ENCODE data around the gene LIF. TPM values are rescaled to one million over a fixed set of nuclear protein-coding genes. Genes with fewer than 3 reads are reported as not detected.

Gene LIF
- total and polyA plus RNA-seq, 2 of the 4 experiments (the other 2 are of a cell fraction): 130 to 214 TPM

DNA sequence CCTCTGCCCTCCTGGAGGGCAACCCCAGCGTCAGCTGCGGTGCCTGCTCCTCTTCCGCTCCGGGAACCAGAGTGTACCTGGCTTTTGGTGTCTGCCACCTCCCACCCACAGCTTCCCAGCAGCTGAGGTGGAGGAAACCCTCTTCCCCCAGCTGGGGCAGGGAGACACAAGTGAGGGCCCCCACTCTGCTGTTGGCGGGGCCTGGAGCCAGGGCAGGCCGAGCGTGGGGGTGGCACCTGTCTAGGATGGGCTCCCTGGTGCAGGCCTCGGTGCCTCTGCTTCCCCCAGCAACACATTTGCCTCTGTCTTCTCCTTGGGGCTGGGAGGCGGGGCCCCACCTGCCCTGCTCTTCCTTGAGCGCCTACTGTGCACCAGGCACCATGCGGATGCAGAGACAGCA lies 13.7 kb upstream of the LIF start:
- in situ Hi-C loops (cut with MboI; ENCODE audit: low sequenced_read_pairs) (loop anchor here (5.0 kb wide), 1 partner anchor 153 kb away; no protein-coding TSS in a partner anchor), dilution Hi-C loops (cut with HindIII; ENCODE audit: low sequenced_read_pairs, unreplicated experiment) (no loop called here), intact Hi-C loops (cut with micrococcal nuclease) (no loop called here)
- DNase-seq (no peak), ATAC-seq (ENCODE audit: low read depth) (no peak)
- H2AFZ ChIP-seq (replicated peaks; ENCODE audit: low read length, poor library complexity): peak overlapping the region; percentile 34
- no peaks in the 10 kb centered on the region for H3K79me1 ChIP-seq (ENCODE audit: low read depth in 1 of 2, low read length in 2 of 2)
- no peaks in the 10 kb centered on the region; the same call in 1 of the 2 replicates for H3K9me1 ChIP-seq (ENCODE audit: insufficient read depth, low read length)
- BruUV-seq (replicated peaks): no TSS peak
- 0 out of 2 replicates have a peak overlapping the region, but pooled peaks have one; percentile 3 for H2AK5ac ChIP-seq (ENCODE audit: low read depth, low read length)
- no peaks in the 10 kb centered on the region for H3K36me3 ChIP-seq (ENCODE audit: control insufficient read depth, insufficient read depth, low read length)
- no peak overlapping the region for H3K18ac ChIP-seq (ENCODE audit: low read depth, low read length)
- peaks cover 8% of the 10 kb centered on the region for H3K4me1 ChIP-seq (ENCODE audit: control insufficient read depth, insufficient read depth, low read length)
- CTCF ChIA-PET: interaction anchor here (1.2 to 1.3 kb wide), 2 partner anchors 28 to 78 kb away, joined by 3 to 5 read pairs; no protein-coding TSS in a partner anchor
- POLR2A ChIA-PET (ENCODE audit: unreplicated experiment): no interaction called here
- no peak overlapping the region for H3K14ac ChIP-seq (replicated peaks; ENCODE audit: low read depth, low read length)
- H2BK15ac ChIP-seq (ENCODE audit: low read depth, low read length): no peak overlapping the region
- WGBS, 2 experiments (ENCODE audit: extremely low coverage in 2 of 2, insufficient read length in 1 of 2): 100% methylated on average over 1 of the region's 11 CpGs; no CpG with 5 or more reads in 1 of the 2 experiments
- TF ChIP-seq MXI1 (IDR thresholded peaks at IDR 0.05; ENCODE audit: borderline replicate concordance, low read depth, low read length): no peak
- no peak for TF ChIP-seq MAZ (IDR thresholded peaks at IDR 0.05; ENCODE audit: borderline replicate concordance, low read depth, low read length)
- TF ChIP-seq FOS (IDR thresholded peaks at IDR 0.05; ENCODE audit: low read depth, low read length): no peak
- TF ChIP-seq SMC3 (IDR thresholded peaks at IDR 0.05; ENCODE audit: low read depth, low read length): no peak
- TF ChIP-seq, protein P1, sequence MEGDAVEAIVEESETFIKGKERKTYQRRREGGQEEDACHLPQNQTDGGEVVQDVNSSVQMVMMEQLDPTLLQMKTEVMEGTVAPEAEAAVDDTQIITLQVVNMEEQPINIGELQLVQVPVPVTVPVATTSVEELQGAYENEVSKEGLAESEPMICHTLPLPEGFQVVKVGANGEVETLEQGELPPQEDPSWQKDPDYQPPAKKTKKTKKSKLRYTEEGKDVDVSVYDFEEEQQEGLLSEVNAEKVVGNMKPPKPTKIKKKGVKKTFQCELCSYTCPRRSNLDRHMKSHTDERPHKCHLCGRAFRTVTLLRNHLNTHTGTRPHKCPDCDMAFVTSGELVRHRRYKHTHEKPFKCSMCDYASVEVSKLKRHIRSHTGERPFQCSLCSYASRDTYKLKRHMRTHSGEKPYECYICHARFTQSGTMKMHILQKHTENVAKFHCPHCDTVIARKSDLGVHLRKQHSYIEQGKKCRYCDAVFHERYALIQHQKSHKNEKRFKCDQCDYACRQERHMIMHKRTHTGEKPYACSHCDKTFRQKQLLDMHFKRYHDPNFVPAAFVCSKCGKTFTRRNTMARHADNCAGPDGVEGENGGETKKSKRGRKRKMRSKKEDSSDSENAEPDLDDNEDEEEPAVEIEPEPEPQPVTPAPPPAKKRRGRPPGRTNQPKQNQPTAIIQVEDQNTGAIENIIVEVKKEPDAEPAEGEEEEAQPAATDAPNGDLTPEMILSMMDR (conservative IDR thresholded peaks at IDR 0.05; ENCODE audit: low read depth, low read length): no peak
- no peak for TF ChIP-seq ELK1 (IDR thresholded peaks at IDR 0.05; ENCODE audit: borderline replicate concordance, low read depth, low read length)
- no peak for TF ChIP-seq RFX5 (IDR thresholded peaks at IDR 0.05; ENCODE audit: low read depth, low read length)
- no peak for TF ChIP-seq CHD1 (IDR thresholded peaks at IDR 0.05; ENCODE audit: low read depth, low read length)
- no peak for TF ChIP-seq BHLHE40 (IDR thresholded peaks at IDR 0.05; ENCODE audit: low read depth, low read length)
- TF ChIP-seq POLR2A (IDR thresholded peaks at IDR 0.05; ENCODE audit: low read depth, low read length): no peak
- TF ChIP-seq, protein P2, sequence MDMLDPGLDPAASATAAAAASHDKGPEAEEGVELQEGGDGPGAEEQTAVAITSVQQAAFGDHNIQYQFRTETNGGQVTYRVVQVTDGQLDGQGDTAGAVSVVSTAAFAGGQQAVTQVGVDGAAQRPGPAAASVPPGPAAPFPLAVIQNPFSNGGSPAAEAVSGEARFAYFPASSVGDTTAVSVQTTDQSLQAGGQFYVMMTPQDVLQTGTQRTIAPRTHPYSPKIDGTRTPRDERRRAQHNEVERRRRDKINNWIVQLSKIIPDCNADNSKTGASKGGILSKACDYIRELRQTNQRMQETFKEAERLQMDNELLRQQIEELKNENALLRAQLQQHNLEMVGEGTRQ (IDR thresholded peaks at IDR 0.05; ENCODE audit: low read depth, low read length): no peak
- TF ChIP-seq RCOR1 (IDR thresholded peaks at IDR 0.05; ENCODE audit: insufficient replicate concordance, low read length): no peak
- TF ChIP-seq RAD21 (IDR thresholded peaks at IDR 0.05; ENCODE audit: low read length): no peak
- no peak for TF ChIP-seq NFE2L2 (IDR thresholded peaks at IDR 0.05; ENCODE audit: low read depth, low read length)
- TF ChIP-seq MAFK (IDR thresholded peaks at IDR 0.05; ENCODE audit: low read depth, low read length): no peak
- TF ChIP-seq CEBPB (IDR thresholded peaks at IDR 0.05; ENCODE audit: low read depth, low read length): no peak
- no peak overlapping the region for H3K4me3 ChIP-seq (ENCODE audit: insufficient read depth, low read depth, low read length)
- no peak overlapping the region for H2BK5ac ChIP-seq (ENCODE audit: low read depth, low read length, poor library complexity, severe bottlenecking)
- no peak overlapping the region for H3K27ac ChIP-seq (ENCODE audit: insufficient read depth, low read length)
- H3K4ac ChIP-seq (ENCODE audit: low read depth, low read length): no peak overlapping the region
- H4K5ac ChIP-seq (ENCODE audit: low read depth, low read length): no peak overlapping the region
- H3K9me3 ChIP-seq (ENCODE audit: control insufficient read depth, insufficient read depth, low read length): no peaks in the 10 kb centered on the region
- H2AK9ac ChIP-seq (replicated peaks; ENCODE audit: low read depth, low read length, poor library complexity): peak overlapping the region; percentile 31
- no peak overlapping the region for H3K23ac ChIP-seq (ENCODE audit: low read depth, low read length)
- no peaks in the 10 kb centered on the region for H4K20me1 ChIP-seq (ENCODE audit: insufficient read depth, low read length)
- no peak overlapping the region for H3K9ac ChIP-seq (ENCODE audit: low read depth, low read length)
- H3K56ac ChIP-seq (ENCODE audit: extremely low read depth, insufficient read depth, low read length): no peak overlapping the region
- H3K4me2 ChIP-seq (ENCODE audit: low read depth, low read length): no peak overlapping the region
- no peak overlapping the region for H2BK120ac ChIP-seq (ENCODE audit: low read depth, low read length)
- no peak overlapping the region for H4K8ac ChIP-seq (ENCODE audit: low read depth in 2 of 2, low read length in 2 of 2)
- H4K91ac ChIP-seq (ENCODE audit: insufficient read depth, low read depth, low read length): no peak overlapping the region
- H3K27me3 ChIP-seq (ENCODE audit: control insufficient read depth, insufficient read depth, low read length): no peaks in the 10 kb centered on the region; the same call in 1 of the 2 replicates
- no peak overlapping the region for H2BK20ac ChIP-seq (ENCODE audit: low read depth, low read length)
